Measurements from ENCODE around the gene PDE11A.

PDE11A gene

DNA sequence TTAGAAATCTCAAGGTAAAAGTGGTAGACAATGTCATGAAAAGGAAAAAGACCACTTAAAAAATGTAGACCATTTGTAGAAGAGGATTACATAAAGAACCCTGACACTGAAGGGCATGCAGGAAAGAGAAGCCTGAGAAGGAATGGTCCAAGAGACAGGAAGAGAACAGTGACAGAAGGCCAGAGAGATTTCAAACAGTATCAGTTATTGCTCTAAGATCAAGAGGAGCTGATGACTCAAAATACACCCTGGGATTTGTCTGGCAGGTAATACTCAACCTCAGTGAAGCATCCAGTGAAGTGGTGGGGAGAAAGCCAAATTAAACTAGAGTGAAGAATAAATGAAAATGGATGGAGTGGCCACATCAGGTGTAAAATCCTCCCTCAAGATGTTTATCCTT lies 100.5 kb downstream of the PDE11A start:
- TF ChIP-seq FOXP2 (optimal IDR thresholded peaks at IDR 0.05; ENCODE audit: borderline replicate concordance, extremely low read depth, extremely low read length, insufficient read depth) (no peak), TAF1 (IDR thresholded peaks at IDR 0.05; ENCODE audit: borderline replicate concordance, insufficient read depth, low read length) (no peak), POLR2AphosphoS5 (IDR thresholded peaks at IDR 0.05; ENCODE audit: low read depth, low read length) (no peak), SIN3A (IDR thresholded peaks at IDR 0.05; ENCODE audit: borderline replicate concordance, insufficient read depth, low read length) (no peak)
- TF ChIP-seq, protein P1, sequence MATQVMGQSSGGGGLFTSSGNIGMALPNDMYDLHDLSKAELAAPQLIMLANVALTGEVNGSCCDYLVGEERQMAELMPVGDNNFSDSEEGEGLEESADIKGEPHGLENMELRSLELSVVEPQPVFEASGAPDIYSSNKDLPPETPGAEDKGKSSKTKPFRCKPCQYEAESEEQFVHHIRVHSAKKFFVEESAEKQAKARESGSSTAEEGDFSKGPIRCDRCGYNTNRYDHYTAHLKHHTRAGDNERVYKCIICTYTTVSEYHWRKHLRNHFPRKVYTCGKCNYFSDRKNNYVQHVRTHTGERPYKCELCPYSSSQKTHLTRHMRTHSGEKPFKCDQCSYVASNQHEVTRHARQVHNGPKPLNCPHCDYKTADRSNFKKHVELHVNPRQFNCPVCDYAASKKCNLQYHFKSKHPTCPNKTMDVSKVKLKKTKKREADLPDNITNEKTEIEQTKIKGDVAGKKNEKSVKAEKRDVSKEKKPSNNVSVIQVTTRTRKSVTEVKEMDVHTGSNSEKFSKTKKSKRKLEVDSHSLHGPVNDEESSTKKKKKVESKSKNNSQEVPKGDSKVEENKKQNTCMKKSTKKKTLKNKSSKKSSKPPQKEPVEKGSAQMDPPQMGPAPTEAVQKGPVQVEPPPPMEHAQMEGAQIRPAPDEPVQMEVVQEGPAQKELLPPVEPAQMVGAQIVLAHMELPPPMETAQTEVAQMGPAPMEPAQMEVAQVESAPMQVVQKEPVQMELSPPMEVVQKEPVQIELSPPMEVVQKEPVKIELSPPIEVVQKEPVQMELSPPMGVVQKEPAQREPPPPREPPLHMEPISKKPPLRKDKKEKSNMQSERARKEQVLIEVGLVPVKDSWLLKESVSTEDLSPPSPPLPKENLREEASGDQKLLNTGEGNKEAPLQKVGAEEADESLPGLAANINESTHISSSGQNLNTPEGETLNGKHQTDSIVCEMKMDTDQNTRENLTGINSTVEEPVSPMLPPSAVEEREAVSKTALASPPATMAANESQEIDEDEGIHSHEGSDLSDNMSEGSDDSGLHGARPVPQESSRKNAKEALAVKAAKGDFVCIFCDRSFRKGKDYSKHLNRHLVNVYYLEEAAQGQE (IDR thresholded peaks at IDR 0.05; ENCODE audit: insufficient read depth in 1 of 2, low read depth in 2 of 2, low read length in 2 of 2), result no peak

DNA sequence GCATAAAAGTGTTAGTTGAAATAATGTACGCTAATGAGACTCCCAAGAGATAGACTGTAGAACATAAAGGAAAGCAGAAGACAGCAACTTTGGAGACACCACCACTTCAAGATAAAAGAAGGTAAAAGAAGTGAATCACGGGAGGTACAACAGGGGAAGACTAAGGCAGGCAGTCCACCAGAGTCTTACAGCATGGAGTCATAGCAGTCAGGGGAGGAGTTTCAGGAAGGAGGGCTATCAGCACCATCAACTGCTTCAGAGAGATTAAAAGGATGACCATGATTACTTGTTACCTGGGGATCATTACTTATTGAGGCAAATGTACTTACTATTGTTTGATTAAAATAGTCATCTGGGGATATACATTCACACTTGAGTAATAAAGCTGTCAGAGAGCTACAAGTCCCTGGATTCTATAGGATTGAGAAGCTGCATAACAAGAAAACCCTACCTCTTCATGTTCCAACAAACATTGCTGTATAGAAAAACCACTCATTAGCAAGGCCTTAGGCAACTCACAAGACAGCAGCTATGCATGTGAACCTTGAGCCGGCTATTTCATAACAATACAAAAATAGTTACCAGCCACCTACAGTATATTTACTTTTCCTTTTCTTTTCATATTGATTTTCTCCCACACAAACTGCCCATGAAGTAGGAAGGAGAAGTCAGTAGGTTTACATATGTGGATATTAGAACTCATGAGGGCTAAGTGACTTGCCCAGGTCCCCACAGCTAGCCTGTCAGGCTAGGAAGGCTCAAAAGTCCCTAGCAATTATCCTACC lies 101.7 kb downstream of the PDE11A start:
- TF ChIP-seq FOXP2 (optimal IDR thresholded peaks at IDR 0.05; ENCODE audit: borderline replicate concordance, extremely low read depth, extremely low read length, insufficient read depth) (no peak), TAF1 (IDR thresholded peaks at IDR 0.05; ENCODE audit: borderline replicate concordance, insufficient read depth, low read length) (no peak), POLR2AphosphoS5 (IDR thresholded peaks at IDR 0.05; ENCODE audit: low read depth, low read length) (no peak)

DNA sequence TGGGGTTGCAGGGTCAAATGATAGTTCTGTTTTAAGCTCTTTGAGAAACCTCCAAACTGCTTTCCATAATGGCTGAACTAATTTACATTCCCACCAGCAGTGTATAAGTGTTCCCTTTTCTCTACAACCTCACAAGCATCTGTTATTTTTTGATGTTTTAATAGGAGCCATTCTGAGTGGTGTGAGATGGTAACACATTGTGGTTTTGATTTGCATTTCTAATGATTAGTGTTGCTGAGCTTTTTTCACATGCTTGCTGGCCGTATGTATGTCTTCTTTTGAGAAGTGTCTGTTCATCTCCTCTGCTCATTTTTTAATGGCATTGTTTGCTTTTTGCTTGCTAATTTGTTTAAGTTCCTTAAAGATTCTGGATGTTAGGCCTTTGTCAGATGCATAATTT lies 107.7 kb downstream of the PDE11A start:
- TF ChIP-seq, protein P1 (IDR thresholded peaks at IDR 0.05; ENCODE audit: insufficient read depth in 1 of 2, low read depth in 2 of 2, low read length in 2 of 2), result no peak
- no peak for TF ChIP-seq POLR2AphosphoS5 (IDR thresholded peaks at IDR 0.05; ENCODE audit: low read depth, low read length)
- TF ChIP-seq FOXP2 (optimal IDR thresholded peaks at IDR 0.05; ENCODE audit: borderline replicate concordance, extremely low read depth, extremely low read length, insufficient read depth), result no peak
- no peak for TF ChIP-seq SIN3A (IDR thresholded peaks at IDR 0.05; ENCODE audit: borderline replicate concordance, insufficient read depth, low read length)
- no peak for TF ChIP-seq TAF1 (IDR thresholded peaks at IDR 0.05; ENCODE audit: borderline replicate concordance, insufficient read depth, low read length)

DNA sequence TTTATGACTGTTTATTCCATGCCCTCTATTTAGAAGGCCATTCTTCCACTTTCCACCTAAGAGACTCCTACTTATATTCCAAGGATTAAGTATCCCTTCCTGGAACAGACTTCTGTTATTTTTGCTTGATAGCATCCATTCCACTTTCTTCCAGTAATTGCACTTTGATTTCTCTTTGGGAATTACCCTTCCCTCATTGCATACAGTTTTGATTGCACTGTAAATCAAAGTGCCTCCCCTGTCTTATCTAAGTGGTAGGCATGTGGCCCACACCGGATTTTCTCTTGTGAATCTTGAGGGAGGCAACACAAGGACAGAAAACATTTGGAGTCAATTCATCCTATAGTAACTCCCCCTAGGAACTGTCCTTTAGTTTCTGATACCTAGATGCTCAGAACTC lies 120.4 kb downstream of the PDE11A start:
- TF ChIP-seq TAF1 (IDR thresholded peaks at IDR 0.05; ENCODE audit: borderline replicate concordance, insufficient read depth, low read length) (no peak), FOXP2 (optimal IDR thresholded peaks at IDR 0.05; ENCODE audit: borderline replicate concordance, extremely low read depth, extremely low read length, insufficient read depth) (no peak), SIN3A (IDR thresholded peaks at IDR 0.05; ENCODE audit: borderline replicate concordance, insufficient read depth, low read length) (no peak), POLR2AphosphoS5 (IDR thresholded peaks at IDR 0.05; ENCODE audit: low read depth, low read length) (no peak)
- TF ChIP-seq, protein P1 (IDR thresholded peaks at IDR 0.05; ENCODE audit: insufficient read depth in 1 of 2, low read depth in 2 of 2, low read length in 2 of 2), result no peak

- TF ChIP-seq TAF1 (IDR thresholded peaks at IDR 0.05; ENCODE audit: borderline replicate concordance, insufficient read depth, low read length), result no peak
- TF ChIP-seq, protein P1 (IDR thresholded peaks at IDR 0.05; ENCODE audit: insufficient read depth in 1 of 2, low read depth in 2 of 2, low read length in 2 of 2), result no peak
- TF ChIP-seq FOXP2 (optimal IDR thresholded peaks at IDR 0.05; ENCODE audit: borderline replicate concordance, extremely low read depth, extremely low read length, insufficient read depth), result no peak
- no peak for TF ChIP-seq POLR2AphosphoS5 (IDR thresholded peaks at IDR 0.05; ENCODE audit: low read depth, low read length)
- TF ChIP-seq SIN3A (IDR thresholded peaks at IDR 0.05; ENCODE audit: borderline replicate concordance, insufficient read depth, low read length), result no peak
Measured at GRCh38 chr2:177942731-177943130, 129.8 kb downstream of the PDE11A start.
